Measurements from ENCODE around the gene DSCAML1. TPM values are rescaled to one million over a fixed set of nuclear protein-coding genes. Genes with fewer than 3 reads are reported as not detected.

DSCAML1 gene
- total RNA-seq, 1 experiment from 2014 or later = 0.15 TPM

GRCh38 chr11:117535850-117536411 lies 261.1 kb downstream of the DSCAML1 start:
- Histone ChIP-seq H3K9me3 (ENCODE audit: control insufficient read depth, low read depth, low read length) (no peaks in the 10 kb centered on the region), H3T11ph (ENCODE audit: low read length) (no peak overlapping the region), H3K23me2 (ENCODE audit: insufficient read length, low read depth, low read length, poor library complexity, severe bottlenecking) (no peaks in the 10 kb centered on the region), H2BK5ac (ENCODE audit: insufficient read length, low read length) (no peak overlapping the region), H2AFZ (ENCODE audit: low read length) (no peak overlapping the region), H3K23ac (ENCODE audit: insufficient read length, low read depth, low read length) (no peak overlapping the region), H2BK12ac (ENCODE audit: insufficient read length, low read depth, low read length) (no peak overlapping the region), H3K79me1 (ENCODE audit: insufficient read depth, low read depth, low read length, poor library complexity, severe bottlenecking) (no peaks in the 10 kb centered on the region), H4K91ac (ENCODE audit: insufficient read length, low read depth, low read length) (no peak overlapping the region), H3K18ac (ENCODE audit: insufficient read length, low read depth, low read length) (no peak overlapping the region), H3K27me3 (ENCODE audit: insufficient read depth, low read length) (no peaks in the 10 kb centered on the region), H2BK20ac (ENCODE audit: low read depth, low read length, poor library complexity, severe bottlenecking) (no peak overlapping the region), H3K4me1 (ENCODE audit: insufficient read depth, low read length) (no peaks in the 10 kb centered on the region; the same call in 1 of the 2 replicates), H3K27ac (ENCODE audit: insufficient read length, low read depth, low read length) (no peak overlapping the region), H3K9ac (ENCODE audit: extremely low read depth, insufficient read length, low read length) (no peak overlapping the region), H2BK120ac (ENCODE audit: low read depth, low read length, poor library complexity, severe bottlenecking) (no peak overlapping the region), H3K79me2 (ENCODE audit: insufficient read depth, low read length) (no peaks in the 10 kb centered on the region), H4K20me1 (ENCODE audit: control insufficient read depth, insufficient read depth, insufficient read length) (no peaks in the 10 kb centered on the region), H4K5ac (ENCODE audit: insufficient read length, low read depth, low read length) (no peak overlapping the region), H2AK5ac (ENCODE audit: insufficient read length, low read length) (no peak overlapping the region), H3K14ac (ENCODE audit: insufficient read depth, low read length) (no peak overlapping the region; the same call in 1 of the 2 replicates), H3K4me2 (ENCODE audit: insufficient read depth, insufficient read length, low read length) (no peak overlapping the region), H3K56ac (ENCODE audit: insufficient read length, low read depth, low read length) (no peak overlapping the region), H4K8ac (replicated peaks; ENCODE audit: insufficient read length, low read depth, low read length) (no peak overlapping the region), H3K4ac (ENCODE audit: low read depth, low read length) (no peak overlapping the region), H2BK15ac (ENCODE audit: low read depth, low read length) (no peak overlapping the region)
- H3K27me3 Mint-ChIP-seq (ENCODE audit: low read depth) = peaks cover 6% of the 10 kb centered on the region
- no peak for DNase-seq
- no peaks in the 10 kb centered on the region for H3K36me3 Mint-ChIP-seq (ENCODE audit: insufficient read depth in 1 of 3, low read depth in 3 of 3)
- H3K9me3 Mint-ChIP-seq = peaks cover 0 to 2% of the 10 kb centered on the region in 2 experiments; a peak in 2 of 5 replicates
- H3K4me1 Mint-ChIP-seq = peaks cover 7 to 32% of the 10 kb centered on the region in 2 experiments
- H3K27ac Mint-ChIP-seq = no peak overlapping the region; a peak in 1 of 7 replicates
- H3K4me3 Mint-ChIP-seq = no peak overlapping the region
- TF ChIP-seq, protein P1, sequence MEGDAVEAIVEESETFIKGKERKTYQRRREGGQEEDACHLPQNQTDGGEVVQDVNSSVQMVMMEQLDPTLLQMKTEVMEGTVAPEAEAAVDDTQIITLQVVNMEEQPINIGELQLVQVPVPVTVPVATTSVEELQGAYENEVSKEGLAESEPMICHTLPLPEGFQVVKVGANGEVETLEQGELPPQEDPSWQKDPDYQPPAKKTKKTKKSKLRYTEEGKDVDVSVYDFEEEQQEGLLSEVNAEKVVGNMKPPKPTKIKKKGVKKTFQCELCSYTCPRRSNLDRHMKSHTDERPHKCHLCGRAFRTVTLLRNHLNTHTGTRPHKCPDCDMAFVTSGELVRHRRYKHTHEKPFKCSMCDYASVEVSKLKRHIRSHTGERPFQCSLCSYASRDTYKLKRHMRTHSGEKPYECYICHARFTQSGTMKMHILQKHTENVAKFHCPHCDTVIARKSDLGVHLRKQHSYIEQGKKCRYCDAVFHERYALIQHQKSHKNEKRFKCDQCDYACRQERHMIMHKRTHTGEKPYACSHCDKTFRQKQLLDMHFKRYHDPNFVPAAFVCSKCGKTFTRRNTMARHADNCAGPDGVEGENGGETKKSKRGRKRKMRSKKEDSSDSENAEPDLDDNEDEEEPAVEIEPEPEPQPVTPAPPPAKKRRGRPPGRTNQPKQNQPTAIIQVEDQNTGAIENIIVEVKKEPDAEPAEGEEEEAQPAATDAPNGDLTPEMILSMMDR (conservative IDR thresholded peaks at IDR 0.05) = no peak
- WGBS (ENCODE audit: extremely low coverage, insufficient read length, low lambda C conversion rate) = no CpG with 5 or more reads among the region's 11 CpGs

Measured in H9 (cell line).